A204.1 (cell line): ENCODE measurements around the gene NOP53.
"Not testable (repeated sequence)": the region's sequence is repeated elsewhere in the genome, so short reads cannot be mapped to it uniquely, and the experiment has no call there.

Source experiments
- FAIRE-seq: peaks from 2 replicates; lab custom pipeline; 2012; peaks lifted over from hg19 to GRCh38; lab: Jason Lieb, UNC

The NOP53 gene

GRCh38 chr19:47745010-47745901 is at the start of gene NOP53:
TSS of gene NOP53 (plus strand) at chr19:47745546. CDS start at chr19:47745560, 14 bp downstream.
- FAIRE-seq, result peak; percentile 95

- no peak for FAIRE-seq
Measured at GRCh38 chr19:47696635-47697034, 48.7 kb upstream of the NOP53 start.

GRCh38 chr19:47697863-47698609 is 47.3 kb upstream of the NOP53 start:
- FAIRE-seq, result peak; percentile 56

GRCh38 chr19:47698631-47699359 is 46.6 kb upstream of the NOP53 start:
- no peak for FAIRE-seq

GRCh38 chr19:47699360-47699917 is 45.9 kb upstream of the NOP53 start:
- FAIRE-seq, result no peak

GRCh38 chr19:47700934-47701716 is 44.2 kb upstream of the NOP53 start:
- FAIRE-seq, result no peak

GRCh38 chr19:47701717-47702552 is 43.4 kb upstream of the NOP53 start:
- no peak for FAIRE-seq

GRCh38 chr19:47702671-47703070 is 42.7 kb upstream of the NOP53 start:
- no peak for FAIRE-seq

- no peak for FAIRE-seq
Measured at GRCh38 chr19:47703301-47703700, 42.0 kb upstream of the NOP53 start.

GRCh38 chr19:47704024-47704423 is 41.3 kb upstream of the NOP53 start:
- FAIRE-seq, result no peak

- no peak for FAIRE-seq
Measured at GRCh38 chr19:47704656-47705055, 40.7 kb upstream of the NOP53 start.

GRCh38 chr19:47707135-47707925 is 38.0 kb upstream of the NOP53 start:
- no peak for FAIRE-seq

GRCh38 chr19:47711652-47712242 is 33.6 kb upstream of the NOP53 start:
- no peak for FAIRE-seq

- no peak for FAIRE-seq
Measured at GRCh38 chr19:47713046-47714021, 32.0 kb upstream of the NOP53 start, which contains the start of gene EHD2. TSS of gene EHD2 (plus strand) at chr19:47713422. CDS start at chr19:47716613, 3,191 bp downstream.

- FAIRE-seq, result no peak
Measured at GRCh38 chr19:47714339-47714738, 31.0 kb upstream of the NOP53 start.

- FAIRE-seq, result not testable (repeated sequence)
Measured at GRCh38 chr19:47714855-47715254, 30.5 kb upstream of the NOP53 start.

- no peak for FAIRE-seq
Measured at GRCh38 chr19:47716270-47716937, 28.9 kb upstream of the NOP53 start.
